ENCODE measurements around the gene PPME1. TPM values are rescaled to one million over a fixed set of nuclear protein-coding genes. Genes with fewer than 3 reads are reported as not detected.

Gene PPME1
- total RNA-seq, 2 experiments from 2014 or later: 13.7 to 16.3 TPM

- TF ChIP-seq, protein P1, sequence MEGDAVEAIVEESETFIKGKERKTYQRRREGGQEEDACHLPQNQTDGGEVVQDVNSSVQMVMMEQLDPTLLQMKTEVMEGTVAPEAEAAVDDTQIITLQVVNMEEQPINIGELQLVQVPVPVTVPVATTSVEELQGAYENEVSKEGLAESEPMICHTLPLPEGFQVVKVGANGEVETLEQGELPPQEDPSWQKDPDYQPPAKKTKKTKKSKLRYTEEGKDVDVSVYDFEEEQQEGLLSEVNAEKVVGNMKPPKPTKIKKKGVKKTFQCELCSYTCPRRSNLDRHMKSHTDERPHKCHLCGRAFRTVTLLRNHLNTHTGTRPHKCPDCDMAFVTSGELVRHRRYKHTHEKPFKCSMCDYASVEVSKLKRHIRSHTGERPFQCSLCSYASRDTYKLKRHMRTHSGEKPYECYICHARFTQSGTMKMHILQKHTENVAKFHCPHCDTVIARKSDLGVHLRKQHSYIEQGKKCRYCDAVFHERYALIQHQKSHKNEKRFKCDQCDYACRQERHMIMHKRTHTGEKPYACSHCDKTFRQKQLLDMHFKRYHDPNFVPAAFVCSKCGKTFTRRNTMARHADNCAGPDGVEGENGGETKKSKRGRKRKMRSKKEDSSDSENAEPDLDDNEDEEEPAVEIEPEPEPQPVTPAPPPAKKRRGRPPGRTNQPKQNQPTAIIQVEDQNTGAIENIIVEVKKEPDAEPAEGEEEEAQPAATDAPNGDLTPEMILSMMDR (IDR thresholded peaks at IDR 0.05): no peak
- no peaks in the 10 kb centered on the region for H3K9me3 ChIP-seq (ENCODE audit: control insufficient read depth in 1 of 2, insufficient read depth in 1 of 2, low read length in 2 of 2)
- POLR2A ChIA-PET: no interaction called here
- H3K27ac ChIP-seq (ENCODE audit: low read depth in 1 of 2, low read length in 2 of 2): no peak overlapping the region
- intact Hi-C loops (cut with DNase I, micrococcal nuclease): no loop called here
- no peak overlapping the region for H3K4me3 ChIP-seq (ENCODE audit: low read length)
- no peaks in the 10 kb centered on the region for H3K27me3 ChIP-seq (ENCODE audit: control insufficient read depth in 1 of 2, insufficient read depth in 2 of 2, low read length in 2 of 2)
- CTCF ChIA-PET: no interaction called here
- no peak overlapping the region for H3K27ac Mint-ChIP-seq
- no peak overlapping the region for H3K4me3 Mint-ChIP-seq
- ATAC-seq (ENCODE audit: poor library complexity) (no peak), DNase-seq (no peak)
- H3K36me3 ChIP-seq (ENCODE audit: insufficient read depth, low read length): no peaks in the 10 kb centered on the region
- no peaks in the 10 kb centered on the region for H3K4me1 Mint-ChIP-seq (ENCODE audit: low read depth)
- H3K4me1 ChIP-seq (ENCODE audit: insufficient read depth, low read length): no peaks in the 10 kb centered on the region
- no peaks in the 10 kb centered on the region for H3K36me3 Mint-ChIP-seq (ENCODE audit: low read depth)
- no peaks in the 10 kb centered on the region for H3K9me3 Mint-ChIP-seq
- H3K27me3 Mint-ChIP-seq: no peaks in the 10 kb centered on the region
Measured at GRCh38 chr11:74280494-74280893, 109.4 kb downstream of the PPME1 start.

- Mint-ChIP-seq H3K4me1 (ENCODE audit: low read depth) (no peaks in the 10 kb centered on the region), H3K4me3 (no peak overlapping the region), H3K36me3 (ENCODE audit: low read depth) (no peaks in the 10 kb centered on the region), H3K27me3 (no peaks in the 10 kb centered on the region), H3K9me3 (no peaks in the 10 kb centered on the region), H3K27ac (no peak overlapping the region)
- DNase-seq (no peak), ATAC-seq (ENCODE audit: poor library complexity) (no peak)
- intact Hi-C loops (cut with DNase I, micrococcal nuclease): no loop called here
- no peak overlapping the region for H3K27ac ChIP-seq (ENCODE audit: low read depth in 1 of 2, low read length in 2 of 2)
- H3K27me3 ChIP-seq (ENCODE audit: control insufficient read depth in 1 of 2, insufficient read depth in 2 of 2, low read length in 2 of 2): no peaks in the 10 kb centered on the region
- ChIA-PET POLR2A (no interaction called here), CTCF (no interaction called here)
- H3K4me1 ChIP-seq (ENCODE audit: insufficient read depth, low read length): no peaks in the 10 kb centered on the region
- no peaks in the 10 kb centered on the region for H3K36me3 ChIP-seq (ENCODE audit: insufficient read depth, low read length)
- TF ChIP-seq, protein P1 (IDR thresholded peaks at IDR 0.05): no peak
- no peaks in the 10 kb centered on the region for H3K9me3 ChIP-seq (ENCODE audit: control insufficient read depth in 1 of 2, insufficient read depth in 1 of 2, low read length in 2 of 2)
- no peak overlapping the region for H3K4me3 ChIP-seq (ENCODE audit: low read length)
Measured at GRCh38 chr11:74282421-74282820, 111.3 kb downstream of the PPME1 start.

DNA sequence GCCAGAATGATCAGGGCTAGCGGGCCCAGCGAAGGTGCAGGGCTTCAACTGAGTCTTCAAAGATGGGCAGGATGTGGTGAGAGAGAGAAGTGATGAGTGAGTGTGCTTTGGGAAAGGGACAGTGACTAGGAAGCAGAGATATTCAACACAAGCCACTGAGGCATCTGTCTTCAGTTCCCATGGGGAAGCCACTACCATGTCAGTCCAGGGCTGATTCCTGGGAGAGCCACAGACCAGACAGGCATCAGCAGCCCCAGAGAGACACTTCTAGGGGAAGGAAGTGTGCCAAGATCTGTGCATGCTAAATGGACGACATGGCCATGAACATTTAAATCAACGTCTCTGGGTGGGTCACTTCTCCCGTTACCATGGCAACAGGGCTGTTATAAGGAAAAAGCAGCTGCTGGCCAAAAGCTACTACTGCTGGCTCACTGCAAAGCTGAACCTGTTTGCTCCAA, 111.9 kb downstream of the PPME1 start:
- intact Hi-C loops (cut with DNase I, micrococcal nuclease): no loop called here
- Histone ChIP-seq H3K36me3 (ENCODE audit: insufficient read depth, low read length) (no peaks in the 10 kb centered on the region), H3K27me3 (ENCODE audit: control insufficient read depth in 1 of 2, insufficient read depth in 2 of 2, low read length in 2 of 2) (no peaks in the 10 kb centered on the region), H3K27ac (ENCODE audit: low read depth in 1 of 2, low read length in 2 of 2) (no peak overlapping the region), H3K4me1 (ENCODE audit: insufficient read depth, low read length) (no peaks in the 10 kb centered on the region), H3K9me3 (ENCODE audit: control insufficient read depth in 1 of 2, insufficient read depth in 1 of 2, low read length in 2 of 2) (no peaks in the 10 kb centered on the region), H3K4me3 (ENCODE audit: low read length) (no peak overlapping the region)
- ChIA-PET POLR2A (interaction anchor here (1.1 kb wide), 1 partner anchor 44 kb away, joined by 3 read pairs; no protein-coding TSS in a partner anchor), CTCF (no interaction called here)
- H3K27ac Mint-ChIP-seq: no peak overlapping the region
- H3K4me1 Mint-ChIP-seq (ENCODE audit: low read depth): peaks cover under 1% of the 10 kb centered on the region
- H3K27me3 Mint-ChIP-seq: no peaks in the 10 kb centered on the region
- H3K4me3 Mint-ChIP-seq: no peak overlapping the region
- TF ChIP-seq, protein P1 (IDR thresholded peaks at IDR 0.05): no peak
- H3K9me3 Mint-ChIP-seq: no peaks in the 10 kb centered on the region
- DNase-seq (peak in 1 of 14 experiments; percentile 15), ATAC-seq (ENCODE audit: poor library complexity) (no peak)
- H3K36me3 Mint-ChIP-seq (ENCODE audit: low read depth): no peaks in the 10 kb centered on the region

All from CD4-positive, alpha-beta T cell (primary cell).